ENCODE data around the gene FOXQ1.

The FOXQ1 gene, protein sequence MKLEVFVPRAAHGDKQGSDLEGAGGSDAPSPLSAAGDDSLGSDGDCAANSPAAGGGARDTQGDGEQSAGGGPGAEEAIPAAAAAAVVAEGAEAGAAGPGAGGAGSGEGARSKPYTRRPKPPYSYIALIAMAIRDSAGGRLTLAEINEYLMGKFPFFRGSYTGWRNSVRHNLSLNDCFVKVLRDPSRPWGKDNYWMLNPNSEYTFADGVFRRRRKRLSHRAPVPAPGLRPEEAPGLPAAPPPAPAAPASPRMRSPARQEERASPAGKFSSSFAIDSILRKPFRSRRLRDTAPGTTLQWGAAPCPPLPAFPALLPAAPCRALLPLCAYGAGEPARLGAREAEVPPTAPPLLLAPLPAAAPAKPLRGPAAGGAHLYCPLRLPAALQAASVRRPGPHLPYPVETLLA

DNA sequence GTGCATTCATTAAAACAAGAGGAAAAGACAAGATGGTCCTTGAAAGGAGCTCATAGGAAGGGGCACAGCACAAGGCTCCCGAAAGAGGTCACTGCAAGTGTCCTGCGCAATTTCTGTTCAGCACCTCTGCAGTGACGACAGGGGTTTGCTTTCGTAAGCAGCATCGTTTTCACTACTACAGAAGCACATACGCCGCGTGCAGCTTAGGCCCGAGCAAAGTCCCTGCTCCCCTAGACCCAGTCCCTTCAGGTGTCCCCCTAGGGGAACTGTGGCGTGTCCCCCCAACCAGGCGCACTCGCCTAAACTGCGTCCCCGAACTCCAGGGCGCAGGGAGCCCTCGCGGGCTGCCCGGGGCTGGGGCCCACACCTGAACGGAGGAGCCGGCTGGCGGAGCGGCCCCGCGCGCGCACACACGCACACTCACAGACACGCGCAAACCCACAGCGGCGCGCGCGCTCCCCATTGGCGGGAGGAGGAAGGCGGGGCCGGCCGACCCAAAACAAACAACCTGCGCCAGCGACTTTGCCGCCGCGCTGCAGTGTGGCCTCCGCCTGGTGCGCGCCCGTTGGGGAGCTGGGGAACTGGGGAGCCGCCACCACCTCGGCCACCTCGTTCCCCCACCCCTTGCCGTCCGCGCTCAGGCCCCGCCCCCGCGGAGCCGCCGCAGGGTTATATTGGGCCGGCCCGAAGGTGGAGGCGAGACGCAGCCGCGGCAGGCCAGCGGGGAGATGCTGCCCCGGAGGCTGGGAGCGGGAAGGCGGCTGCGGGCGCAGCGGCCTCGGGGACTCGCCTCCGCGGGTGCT is at the start of gene FOXQ1:
FOXQ1 (plus strand) TSS at position 699 of the 803 bp plus-strand sequence. CDS start 607 bp downstream, outside the sequence.
- no peak for DNase-seq (ENCODE audit: extremely low read depth in 1 of 2, low read depth in 1 of 2)

DNA sequence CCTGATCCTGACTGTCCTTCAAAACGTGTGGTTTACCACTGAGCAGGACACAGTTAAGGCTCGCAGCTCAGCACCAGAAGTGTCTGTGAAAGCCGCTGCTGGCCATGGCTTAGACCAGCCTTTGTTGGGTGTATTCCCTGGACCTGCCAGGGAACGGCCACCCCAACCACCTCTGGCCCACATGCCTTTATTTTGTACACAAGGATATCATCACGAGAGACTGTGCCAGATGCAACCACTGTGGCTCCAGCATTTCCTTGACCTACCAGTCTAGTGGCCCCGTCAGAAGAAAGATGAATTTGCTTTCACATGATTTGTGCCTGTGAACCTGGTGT is 49.2 kb upstream of the FOXQ1 start:
- no peak for DNase-seq (ENCODE audit: extremely low read depth in 1 of 2, low read depth in 1 of 2)

DNA sequence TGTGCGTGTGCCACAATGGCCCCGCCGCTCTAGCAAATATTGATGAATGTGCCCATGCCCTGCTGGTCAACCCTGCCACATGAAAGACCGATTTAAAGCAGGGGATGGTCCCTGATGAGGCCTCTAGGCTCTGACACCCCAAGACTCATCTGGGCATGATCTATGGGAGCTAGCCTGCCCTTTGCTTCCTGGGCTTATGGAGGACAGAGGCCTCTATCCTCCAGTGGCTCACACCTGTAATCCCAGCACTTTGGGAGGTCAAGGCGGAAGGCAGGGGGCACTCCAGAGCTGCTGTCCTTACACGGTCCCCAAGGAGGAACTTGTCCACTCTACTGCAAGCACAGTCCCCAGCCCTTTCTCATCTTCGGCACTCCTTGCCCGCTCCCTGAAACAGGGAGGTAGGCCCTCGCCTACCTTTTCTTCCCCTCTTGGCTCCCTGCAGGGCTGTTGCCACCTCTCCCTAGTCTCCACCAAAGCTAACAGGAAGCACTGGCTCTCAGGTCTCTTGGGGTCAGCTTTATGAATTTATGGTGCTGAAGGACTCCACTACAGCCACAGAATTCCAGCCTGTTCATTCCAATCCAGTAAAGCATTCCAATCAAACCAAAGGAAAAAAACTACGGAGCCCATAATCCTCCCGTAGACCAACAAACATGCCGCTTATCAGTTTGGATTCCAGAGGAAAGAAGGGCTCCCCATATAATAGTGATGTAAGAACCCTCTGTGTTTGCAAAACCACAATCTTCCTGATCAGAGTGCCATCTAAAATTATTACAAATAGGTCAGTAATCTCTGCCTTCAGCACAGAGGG is 48.7 kb upstream of the FOXQ1 start:
- no peak for DNase-seq (ENCODE audit: extremely low read depth in 1 of 2, low read depth in 1 of 2)

DNA sequence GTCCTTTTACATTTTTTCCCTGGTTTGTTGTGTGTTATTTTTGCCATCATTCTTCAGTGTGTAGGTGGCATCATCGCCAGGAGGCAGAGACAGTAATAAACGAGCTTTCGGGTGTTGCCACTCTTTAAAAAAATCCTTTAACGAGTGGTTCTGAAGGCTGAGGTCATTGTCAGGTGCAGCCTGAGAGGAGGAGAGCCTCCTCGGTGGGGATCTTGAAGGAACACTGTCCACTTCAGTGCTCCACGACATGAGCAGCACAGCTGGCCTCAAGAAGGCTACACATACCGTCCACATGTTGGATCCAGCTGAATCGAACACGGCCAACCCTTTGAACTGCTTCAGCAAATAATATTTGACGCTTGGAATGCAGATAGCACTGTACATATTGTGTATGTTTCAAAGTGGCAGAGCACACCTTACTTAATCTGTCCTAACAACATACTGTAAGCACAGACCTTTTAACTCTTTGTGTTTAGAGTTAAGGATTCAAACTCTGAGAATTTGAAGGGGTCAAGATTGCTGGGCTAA is 48.0 kb upstream of the FOXQ1 start:
- DNase-seq (ENCODE audit: extremely low read depth in 1 of 2, low read depth in 1 of 2), result no peak

DNA sequence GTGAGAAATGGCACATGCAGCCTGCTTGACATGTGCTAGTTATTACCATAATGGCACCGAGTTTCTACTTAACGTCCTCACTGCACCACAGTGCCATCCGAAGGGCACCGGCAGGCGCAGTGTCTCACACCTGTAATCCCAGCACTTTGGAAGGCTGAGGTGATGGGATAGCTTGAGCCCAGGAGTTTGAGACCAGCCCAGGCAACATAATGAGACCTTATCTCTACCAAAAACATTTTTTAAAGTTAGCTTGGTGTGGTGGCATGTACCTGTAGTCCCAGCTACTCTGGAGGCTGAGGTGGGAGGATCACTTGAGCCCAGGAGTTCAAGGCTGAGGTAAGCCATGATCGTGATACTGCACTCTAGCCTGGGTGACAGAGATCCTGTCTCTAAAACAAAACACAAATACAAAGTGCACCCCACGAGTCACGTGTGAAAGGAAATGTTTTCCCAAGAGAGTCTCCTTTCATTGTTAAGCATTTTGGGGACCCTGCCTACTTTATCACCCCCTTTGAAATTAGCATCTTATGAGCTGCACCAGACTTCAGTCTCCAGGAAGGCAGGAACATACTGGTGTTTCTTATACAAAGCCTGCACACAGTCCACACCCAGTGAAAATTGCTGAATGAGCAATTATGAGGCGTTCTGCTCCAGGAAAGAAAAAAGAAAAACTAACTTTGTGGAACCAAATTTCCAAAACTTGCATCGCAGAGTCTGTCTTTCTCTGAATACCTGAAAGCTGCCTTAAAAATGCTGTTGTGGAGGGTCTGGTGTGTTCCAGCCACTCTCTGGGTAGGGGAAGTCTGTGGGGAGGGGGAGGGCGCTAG is 47.1 kb upstream of the FOXQ1 start:
- DNase-seq (ENCODE audit: extremely low read depth in 1 of 2, low read depth in 1 of 2), result no peak

DNA sequence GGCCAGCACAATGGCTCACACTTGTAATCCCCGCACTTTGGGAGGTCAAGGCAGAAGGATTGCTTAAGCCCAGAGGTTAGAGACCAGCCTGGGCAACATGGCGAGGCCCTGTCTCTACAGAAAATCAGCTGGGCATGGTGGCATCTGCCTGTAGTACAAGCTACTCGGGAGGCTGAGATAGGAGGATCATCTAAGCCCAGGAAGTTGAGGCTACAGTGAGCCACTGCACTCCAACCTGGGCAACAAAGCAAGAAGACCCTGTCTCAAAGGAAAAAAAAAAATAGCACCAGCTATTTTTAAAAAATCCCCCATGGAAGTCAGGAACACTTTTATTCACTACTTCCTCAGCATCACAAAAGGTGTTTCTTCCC is 45.2 kb upstream of the FOXQ1 start:
- no peak for DNase-seq (ENCODE audit: extremely low read depth in 1 of 2, low read depth in 1 of 2)

DNA sequence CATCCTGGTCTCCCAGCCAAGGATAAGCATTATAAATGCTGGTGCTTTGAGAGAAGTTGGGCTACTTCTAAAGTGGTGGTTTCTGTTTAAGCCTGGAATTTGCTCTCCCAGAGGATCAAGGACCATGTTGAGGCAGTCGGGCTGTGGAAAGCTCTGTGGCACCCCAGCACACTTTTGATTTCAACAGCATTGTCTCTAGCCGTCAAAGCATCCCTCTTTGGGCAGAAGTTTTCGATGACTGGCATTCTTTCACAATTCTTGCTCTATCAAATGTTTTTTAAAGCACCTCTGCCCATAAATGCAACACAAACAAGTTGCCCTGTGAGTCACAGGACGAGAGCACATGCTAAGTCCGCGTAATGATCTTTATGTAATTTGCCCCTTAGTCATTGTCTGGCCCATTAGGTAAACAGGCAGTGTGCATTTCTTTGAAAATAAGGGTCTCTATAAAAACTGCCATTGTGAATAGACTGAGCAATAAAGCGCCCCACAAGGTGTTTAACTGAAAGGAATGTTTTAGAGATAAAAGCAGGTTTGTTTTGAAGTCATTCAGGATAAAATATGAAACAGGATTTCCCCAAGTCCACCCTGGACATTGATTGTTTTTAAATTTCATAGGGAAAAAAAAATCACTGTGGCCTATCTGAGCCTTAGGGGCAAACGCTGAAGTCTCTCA is 44.7 kb upstream of the FOXQ1 start:
- no peak for DNase-seq (ENCODE audit: extremely low read depth in 1 of 2, low read depth in 1 of 2)

DNA sequence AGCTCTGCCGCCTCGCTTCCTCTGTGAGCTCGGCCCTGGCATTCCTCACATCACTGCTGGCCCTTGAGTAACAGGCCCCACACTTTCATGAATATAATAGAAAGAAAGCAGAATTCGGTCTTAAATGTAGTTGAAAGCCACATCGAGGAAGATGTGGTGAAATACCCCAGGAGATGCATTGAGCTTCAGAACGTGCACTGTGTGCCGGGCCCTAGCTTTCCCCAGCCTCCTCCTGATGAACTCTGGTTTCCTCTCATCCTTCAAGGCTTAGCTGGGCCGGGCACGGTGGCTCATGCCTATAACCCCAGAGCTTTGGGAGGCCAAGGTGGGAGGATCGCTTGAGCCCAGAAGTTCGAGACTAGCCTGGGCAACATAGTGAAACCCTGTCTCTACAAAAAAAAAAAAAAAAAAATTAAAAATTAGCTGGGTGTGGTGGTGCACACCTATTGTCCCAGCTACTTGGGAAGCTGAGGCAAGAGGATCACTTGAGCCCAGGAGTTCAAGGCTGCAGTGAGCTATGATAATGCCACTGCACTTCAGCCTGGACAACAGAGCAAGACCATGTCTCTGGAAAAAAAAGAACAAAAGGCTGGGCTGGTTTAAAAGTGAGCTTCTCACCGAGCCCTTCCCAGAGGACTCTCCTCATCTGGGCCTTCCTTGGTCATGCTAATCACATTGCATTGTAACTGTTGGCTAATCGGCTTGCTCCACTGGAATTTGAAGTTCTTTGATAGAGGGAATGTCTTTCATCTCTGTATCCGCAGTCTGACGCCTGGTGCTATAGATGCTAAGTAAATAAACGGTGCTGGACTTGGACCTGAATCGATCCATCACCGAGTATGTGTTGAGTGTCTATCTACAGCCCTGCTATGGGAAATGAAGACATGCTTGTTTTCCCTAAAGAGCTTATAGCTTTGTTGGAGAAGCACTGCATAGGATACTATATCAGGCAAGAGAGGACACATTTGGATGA is 43.8 kb upstream of the FOXQ1 start:
- DNase-seq (ENCODE audit: extremely low read depth in 1 of 2, low read depth in 1 of 2), result no peak

DNA sequence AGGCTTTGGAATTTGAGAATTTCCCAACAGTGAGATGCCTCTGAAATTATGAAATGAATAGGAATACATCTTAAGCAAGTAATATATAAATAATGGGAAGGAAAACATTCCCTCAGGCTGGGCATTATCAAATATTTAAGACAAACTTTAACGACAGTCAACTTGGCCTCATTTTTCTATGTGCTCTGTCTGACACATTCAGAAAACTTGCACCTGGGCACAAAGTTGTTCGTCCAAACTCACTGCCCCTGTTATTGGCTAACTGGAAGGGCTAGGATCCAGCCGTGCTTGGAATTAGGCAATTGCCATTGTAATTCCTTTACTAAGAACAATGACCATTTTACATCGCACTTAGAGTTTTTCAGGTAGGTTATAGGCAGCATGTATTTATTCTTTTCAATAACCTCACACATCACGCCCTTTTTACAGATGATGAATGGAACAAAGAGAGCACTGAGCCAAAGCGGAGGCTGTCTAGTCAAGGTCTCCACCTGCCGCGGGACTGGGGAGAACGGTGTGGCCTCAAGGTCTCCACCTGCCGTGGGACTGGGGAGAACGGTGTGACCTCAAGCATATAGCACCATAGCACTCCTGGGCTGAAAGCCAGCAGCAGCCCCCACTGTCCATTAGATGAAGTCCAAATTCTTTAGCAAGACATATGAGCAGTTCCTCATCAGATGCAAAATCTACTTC is 40.7 kb upstream of the FOXQ1 start:
- DNase-seq (ENCODE audit: extremely low read depth in 1 of 2, low read depth in 1 of 2), result no peak

DNA sequence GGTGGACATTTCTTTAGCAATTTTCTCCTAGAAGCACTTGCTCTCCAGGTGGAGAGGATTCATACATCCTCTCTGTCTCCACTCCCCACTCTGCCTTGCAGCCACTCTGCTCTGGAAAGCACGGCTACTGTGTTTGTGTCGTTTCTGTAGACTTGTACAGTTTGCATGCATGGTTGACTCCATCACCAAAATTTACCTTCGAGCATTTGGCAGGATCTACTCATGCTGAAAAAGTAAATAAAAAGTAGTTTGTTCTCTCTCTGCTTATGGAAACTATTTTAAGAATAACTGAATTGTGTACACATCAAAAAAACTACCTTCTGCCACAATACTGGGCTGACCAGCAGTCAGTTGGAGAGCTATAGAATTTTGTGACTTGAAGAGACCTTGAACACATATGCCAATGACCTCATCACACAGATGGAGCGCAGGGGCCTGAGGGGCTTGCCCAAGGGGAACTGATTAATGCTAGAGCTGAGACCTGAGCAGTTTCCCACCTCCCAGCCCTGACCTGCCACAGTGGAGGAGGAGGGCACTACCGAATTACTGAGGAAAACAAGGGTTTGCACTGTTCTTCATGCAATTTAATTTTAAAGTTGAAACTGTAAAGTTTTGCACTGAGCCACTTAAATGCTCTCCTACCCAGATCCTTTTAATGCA is 33.7 kb upstream of the FOXQ1 start:
- no peak for DNase-seq (ENCODE audit: extremely low read depth in 1 of 2, low read depth in 1 of 2)

DNA sequence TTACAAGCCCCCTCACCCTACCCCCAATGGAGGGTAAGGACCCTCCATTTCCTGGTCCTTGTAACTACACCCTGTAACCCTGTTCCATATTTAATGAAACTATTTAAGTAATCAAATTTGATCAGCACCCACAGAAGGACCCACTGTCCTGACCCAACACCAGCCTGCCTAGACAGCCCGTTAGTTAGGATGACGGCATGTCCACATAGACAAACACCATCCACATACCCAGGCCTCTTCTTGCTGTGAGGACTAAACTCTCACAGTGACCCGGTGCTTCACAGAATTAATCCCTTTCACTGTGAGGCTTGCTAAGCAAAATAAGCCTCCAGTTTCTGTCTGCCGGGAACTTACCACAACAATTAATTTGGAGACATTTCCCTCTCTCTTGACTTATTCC is 32.8 kb upstream of the FOXQ1 start:
- no peak for DNase-seq (ENCODE audit: extremely low read depth in 1 of 2, low read depth in 1 of 2)

DNA sequence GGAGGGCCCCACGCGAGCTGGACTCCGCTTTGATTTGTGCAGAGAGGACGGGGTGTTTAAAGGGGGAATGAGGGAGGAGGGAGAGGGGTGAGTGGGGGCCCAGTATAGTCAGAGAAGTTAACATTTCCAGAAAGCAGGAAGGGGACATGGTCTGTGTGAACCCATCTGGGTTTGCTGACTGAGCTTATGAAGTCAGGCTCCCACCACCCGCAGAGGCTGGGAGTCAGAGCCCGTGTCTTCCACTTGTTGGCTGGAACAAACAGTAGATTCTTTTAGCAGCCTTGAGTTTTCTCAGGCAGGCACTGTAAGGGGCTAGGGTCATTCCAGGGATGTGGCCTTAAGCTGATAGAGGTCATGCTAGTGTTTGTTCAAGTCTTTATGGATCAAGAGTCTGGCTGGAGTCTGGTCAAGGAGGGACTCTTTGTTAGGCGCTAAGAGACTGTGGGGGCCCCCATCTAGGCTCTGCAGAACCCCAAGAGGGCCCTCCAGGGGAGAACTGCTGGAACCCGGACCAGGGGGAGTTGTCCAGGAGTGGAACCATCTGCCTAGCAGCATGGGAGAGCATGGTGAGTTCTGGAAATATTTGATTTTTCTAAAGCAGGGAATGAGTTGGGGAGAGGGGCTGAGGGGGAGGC is 31.1 kb upstream of the FOXQ1 start:
- no peak for DNase-seq (ENCODE audit: extremely low read depth in 1 of 2, low read depth in 1 of 2)

DNA sequence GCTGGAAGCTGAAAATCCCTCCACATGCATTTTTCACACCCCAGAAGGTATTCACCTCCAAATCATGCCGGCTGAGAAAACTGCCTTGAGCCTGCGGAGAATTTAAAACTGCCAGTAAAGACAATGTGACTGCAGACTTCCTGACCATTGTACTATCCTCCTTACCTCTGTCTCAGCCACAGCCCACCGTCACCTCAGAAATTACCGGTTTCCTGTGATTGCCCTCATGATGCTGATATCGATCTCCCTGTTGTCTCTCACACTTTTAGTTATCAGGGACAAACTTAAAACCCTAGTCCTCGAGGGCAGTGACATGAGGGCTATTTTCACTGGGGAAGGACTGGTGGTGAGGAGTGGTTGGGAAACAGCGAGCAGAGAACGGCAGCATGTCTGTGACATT is 30.2 kb upstream of the FOXQ1 start:
- DNase-seq (ENCODE audit: extremely low read depth in 1 of 2, low read depth in 1 of 2), result no peak

DNA sequence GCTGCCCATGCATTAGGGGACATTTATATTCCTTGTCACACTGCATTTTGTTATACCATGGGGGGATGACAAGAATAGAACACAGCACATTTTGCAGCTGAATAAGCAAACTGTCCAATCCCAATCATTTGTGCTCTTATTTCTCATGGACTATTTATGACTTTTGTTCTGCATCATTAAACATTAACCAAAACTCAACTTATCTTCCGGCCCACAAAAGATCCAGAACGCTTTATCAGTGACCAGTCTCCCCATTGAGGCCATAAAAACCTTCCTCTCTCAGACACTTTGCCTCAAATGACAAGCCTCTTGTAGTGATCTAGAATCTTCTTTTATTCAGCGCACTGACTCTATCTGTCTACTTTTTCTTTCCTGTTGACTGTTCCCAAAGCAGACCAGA is 28.4 kb upstream of the FOXQ1 start:
- DNase-seq (ENCODE audit: extremely low read depth in 1 of 2, low read depth in 1 of 2), result no peak

DNA sequence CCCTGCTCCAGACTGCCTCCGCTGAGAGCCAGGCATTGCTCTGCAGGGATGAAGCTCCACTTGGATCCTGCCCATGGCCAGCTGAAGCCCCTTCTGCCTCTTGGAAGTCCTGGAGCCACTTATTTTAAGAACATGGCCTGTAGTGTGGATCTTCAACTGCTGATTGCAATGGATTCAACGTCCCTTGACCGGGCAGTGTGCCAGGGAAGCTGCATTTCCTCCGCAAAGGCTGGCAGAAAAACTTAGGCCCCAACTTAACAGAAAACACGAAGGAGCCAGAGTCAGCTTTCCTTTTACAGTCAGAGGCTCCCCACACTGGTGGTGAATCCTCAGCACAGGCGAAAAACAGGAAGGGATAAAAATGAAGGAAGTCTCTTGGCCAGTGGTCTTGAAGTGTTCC is 26.3 kb upstream of the FOXQ1 start:
- no peak for DNase-seq (ENCODE audit: extremely low read depth in 1 of 2, low read depth in 1 of 2)

DNA sequence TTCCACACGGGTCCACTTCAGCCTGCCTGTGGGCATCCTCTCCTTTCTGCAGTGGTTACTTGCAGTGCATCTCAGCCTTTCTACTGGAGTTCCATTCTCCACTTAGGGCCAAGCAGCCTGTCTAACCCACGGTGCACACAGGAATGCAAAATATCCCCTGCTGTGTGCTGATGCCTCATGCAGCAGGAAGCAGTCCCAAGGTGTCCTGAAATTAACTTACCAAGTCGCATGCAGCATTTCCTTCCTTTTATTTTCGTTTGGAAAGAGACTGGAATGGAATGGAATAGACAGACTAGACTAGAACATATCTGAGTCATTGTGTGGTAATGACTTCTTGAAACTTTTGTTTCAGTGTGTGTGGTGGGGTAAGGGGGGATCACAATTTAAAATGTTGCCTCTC is 25.9 kb upstream of the FOXQ1 start:
- DNase-seq (ENCODE audit: extremely low read depth in 1 of 2, low read depth in 1 of 2), result no peak

DNA sequence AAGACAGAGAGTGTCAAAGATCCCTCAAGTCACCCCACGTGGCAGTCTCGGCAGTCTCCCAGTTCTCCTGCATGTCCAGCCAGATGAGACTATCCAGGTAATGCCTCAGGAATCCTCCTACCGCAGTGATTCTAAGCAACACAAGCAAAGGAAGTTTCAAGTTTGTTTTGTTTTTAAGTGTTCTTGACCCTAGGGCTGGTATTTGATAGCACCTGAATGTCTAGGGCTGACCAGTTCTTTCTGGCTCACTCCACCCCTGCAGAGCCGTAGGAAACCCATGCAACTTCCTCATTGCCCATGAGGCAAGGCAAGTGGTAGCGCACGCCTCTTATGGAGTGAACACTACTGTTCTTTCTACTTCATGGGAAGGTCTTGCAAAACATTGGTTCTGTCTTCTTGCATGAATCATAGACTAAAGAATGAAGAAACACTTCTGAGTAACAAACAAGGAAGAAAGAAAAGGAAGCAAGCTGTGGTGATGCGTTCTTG is 24.8 kb upstream of the FOXQ1 start:
- no peak for DNase-seq (ENCODE audit: extremely low read depth in 1 of 2, low read depth in 1 of 2)

Data from activated CD8-positive, alpha-beta memory T cell treated with anti-CD3 and anti-CD28 coated beads for 1 hour (primary cell).